ENCODE measurements around the gene CLDN4. TPM values are rescaled to one million over a fixed set of nuclear protein-coding genes. Genes with fewer than 3 reads are reported as not detected.

CLDN4 gene
- total RNA-seq, 2 experiments from 2014 or later, result 0.17 to 0.25 TPM

DNA sequence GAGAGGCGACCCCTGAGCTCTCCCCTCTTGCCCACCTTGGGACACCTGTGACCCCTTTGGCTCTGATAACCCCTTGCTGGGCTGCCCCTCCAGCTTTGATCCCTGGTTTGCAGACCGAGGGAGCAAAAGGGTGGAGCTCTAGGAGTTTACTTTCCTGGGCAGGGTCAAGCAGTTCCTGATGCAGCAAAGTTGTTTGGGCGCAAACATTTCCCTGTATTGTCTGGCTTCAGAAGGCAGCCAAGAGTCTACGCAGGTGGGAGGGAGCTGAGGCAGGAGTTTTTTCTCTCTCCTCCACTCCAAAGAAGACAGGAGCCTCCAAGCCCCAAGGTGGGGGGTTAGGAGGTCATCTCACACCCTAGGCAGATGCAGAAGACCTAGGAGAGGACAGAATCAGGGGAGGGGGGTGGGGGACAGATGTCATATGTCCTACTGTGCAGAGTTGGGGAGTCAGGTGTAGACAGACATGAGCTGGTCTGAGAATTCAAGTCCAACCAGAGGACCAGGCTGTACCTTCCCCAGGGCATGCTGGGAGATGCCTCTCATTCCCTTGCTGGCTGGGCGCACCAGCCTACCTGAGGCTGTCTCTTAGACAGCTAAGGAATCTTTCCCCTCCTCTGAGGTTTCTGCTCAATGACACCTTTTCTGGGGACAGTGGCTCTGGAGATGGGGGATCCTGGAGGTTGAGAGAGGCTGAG is 50.7 kb downstream of the CLDN4 start:
- Mint-ChIP-seq H3K27me3 (peaks cover 12% of the 10 kb centered on the region), H3K4me1 (no peaks in the 10 kb centered on the region), H3K27ac (no peak overlapping the region), H3K36me3 (no peaks in the 10 kb centered on the region), H3K4me3 (no peak overlapping the region), H3K9me3 (no peaks in the 10 kb centered on the region)
- POLR2A ChIA-PET, result no interaction called here
- no peak for ATAC-seq (ENCODE audit: low read depth)
- no peak for DNase-seq

DNA sequence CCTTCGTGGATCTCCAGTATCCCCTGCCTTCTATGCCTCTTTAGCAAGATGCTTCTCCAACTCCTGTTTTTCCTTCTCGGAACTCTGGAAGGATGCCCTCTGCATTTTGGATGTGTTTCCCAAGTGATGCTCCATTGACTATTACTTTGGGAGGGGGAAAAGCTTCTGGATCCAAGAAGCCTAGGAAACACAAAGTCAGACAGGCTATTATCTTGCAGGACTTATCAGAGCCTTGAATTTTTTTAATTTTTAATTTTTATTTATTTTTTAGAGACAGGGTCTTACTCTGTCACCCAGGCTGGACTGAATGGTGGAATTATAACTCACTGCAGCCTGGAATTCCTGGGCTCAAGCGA is 51.2 kb downstream of the CLDN4 start:
- H3K9me3 Mint-ChIP-seq, result no peaks in the 10 kb centered on the region
- H3K36me3 Mint-ChIP-seq, result no peaks in the 10 kb centered on the region
- POLR2A ChIA-PET, result no interaction called here
- peaks cover 12% of the 10 kb centered on the region for H3K27me3 Mint-ChIP-seq
- no peaks in the 10 kb centered on the region for H3K4me1 Mint-ChIP-seq
- no peak for DNase-seq
- no peak overlapping the region for H3K4me3 Mint-ChIP-seq
- H3K27ac Mint-ChIP-seq, result no peak overlapping the region
- ATAC-seq (ENCODE audit: low read depth), result no peak

Other genes starting within 250 kb of the CLDN4 start
- not detected for gene MLXIPL, start 206.5 kb upstream of the CLDN4 start, total RNA-seq
- under 1 TPM; 0.45 to 0.86 TPM for gene VPS37D, start 163.2 kb upstream of the CLDN4 start, total RNA-seq
- 10 to 100 TPM; 10.0 to 10.7 TPM for gene DNAJC30, start 147.5 kb upstream of the CLDN4 start, total RNA-seq
- gene BUD23, start 147.4 kb upstream of the CLDN4 start, total RNA-seq, result 10 to 100 TPM; 58.7 to 64.1 TPM
- 1 to 10 TPM; 8.0 to 9.9 TPM for gene STX1A, start 111.3 kb upstream of the CLDN4 start, total RNA-seq
- 10 to 100 TPM; 23.4 to 24.7 TPM for gene ABHD11, start 92.2 kb upstream of the CLDN4 start, total RNA-seq
- not detected for gene CLDN3, start 60.7 kb upstream of the CLDN4 start, total RNA-seq
- gene METTL27, start 11.5 kb downstream of the CLDN4 start, total RNA-seq, result under 1 TPM; 0.69 to 0.74 TPM
- gene TMEM270, start 30.2 kb downstream of the CLDN4 start, total RNA-seq, result not detected
- gene ELN, start 197.2 kb downstream of the CLDN4 start, total RNA-seq, result not detected